DOHH2 (cell line): ENCODE results near the gene LGI2.

Experiments used
- H3F3A ChIP-seq: fragments of 200-600 bp; sonication (generic), shearing (Covaris generic); 2 replicates; pipeline ENCODE4 v1.6.0; 2016; ENCODE audit warnings: antibody characterized with exemption, mild to moderate bottlenecking; ENCODE audit not compliant: control insufficient read depth, insufficient read depth
- H3K27ac ChIP-seq: fragments of 200-600 bp; sonication (generic); 2 replicates; pipeline ENCODE4 v1.5.1; 2014; ENCODE audit warnings: low read depth, mild to moderate bottlenecking, low read length, moderate library complexity
- H3K27me3 ChIP-seq: fragments of 200-600 bp; sonication (generic); 2 replicates; pipeline ENCODE4 v1.6.1; 2014; ENCODE audit warnings: mild to moderate bottlenecking, low read length, mixed read lengths; ENCODE audit not compliant: control insufficient read depth
- H3K36me3 ChIP-seq: fragments of 200-600 bp; sonication (generic); 2 replicates; pipeline ENCODE4 v1.6.1; 2014; ENCODE audit warnings: mild to moderate bottlenecking, low read length, moderate library complexity, mixed read lengths; ENCODE audit not compliant: control insufficient read depth
- H3K4me1 ChIP-seq: fragments of 200-600 bp; sonication (generic); 2 replicates; pipeline ENCODE4 v1.6.1; 2014; ENCODE audit warnings: mild to moderate bottlenecking, low read length, mixed read lengths; ENCODE audit not compliant: control insufficient read depth
- H3K4me2 ChIP-seq: fragments of 200-600 bp; sonication (generic); 2 replicates; pipeline ENCODE4 v1.6.0; 2014; ENCODE audit warnings: mild to moderate bottlenecking, low read length, moderate library complexity
- H3K4me3 ChIP-seq: fragments of 200-600 bp; sonication (generic); 2 replicates; pipeline ENCODE4 v1.5.1; 2014; ENCODE audit warnings: mild to moderate bottlenecking, low read length, mixed read lengths
- H3K79me2 ChIP-seq: fragments of 200-600 bp; sonication (generic); 2 replicates; pipeline ENCODE4 v1.6.1; 2014; ENCODE audit warnings: mild to moderate bottlenecking, low read length, mixed read lengths; ENCODE audit not compliant: control insufficient read depth
- H3K9me2 ChIP-seq: fragments of 200-600 bp; sonication (generic); replicated peaks from 2 replicates; pipeline ENCODE4 v1.6.1; 2014; ENCODE audit warnings: mild to moderate bottlenecking, low read length, mixed read lengths; ENCODE audit not compliant: control insufficient read depth
- H3K9me3 ChIP-seq: fragments of 200-600 bp; sonication (generic); 2 replicates; pipeline ENCODE4 v1.6.1; 2014; ENCODE audit warnings: antibody characterized with exemption, low read length, mixed read lengths; ENCODE audit not compliant: control insufficient read depth, insufficient read depth
- H4K20me1 ChIP-seq: fragments of 200-600 bp; sonication (generic); 2 replicates; pipeline ENCODE4 v1.6.0; 2014; ENCODE audit warnings: low read depth, mild to moderate bottlenecking, antibody characterized with exemption, low read length, moderate library complexity; ENCODE audit not compliant: control insufficient read depth, insufficient read depth
- CTCF ChIP-seq: fragments of 200-600 bp; sonication (generic); IDR thresholded peaks from one replicate; pipeline ENCODE4 v1.5.1; 2014; ENCODE audit warnings: antibody characterized with exemption, mild to moderate bottlenecking, low read depth, low read length; ENCODE audit not compliant: poor library complexity, severe bottlenecking
- EZH2phosphoT487 ChIP-seq: fragments of 200-600 bp; sonication (generic); IDR thresholded peaks from 2 replicates; pipeline ENCODE4 v1.6.1; 2017; ENCODE audit warnings: borderline replicate concordance, mild to moderate bottlenecking, antibody characterized with exemption, low read length, moderate library complexity, mixed read lengths

LGI2 gene

GRCh38 chr4:24984602-24985532, 45.9 kb downstream of the LGI2 start:
- no peak for TF ChIP-seq EZH2phosphoT487
- no peak for TF ChIP-seq CTCF
- Histone ChIP-seq H3K79me2 (no peaks in the 10 kb centered on the region), H3K9me2 (no peaks in the 10 kb centered on the region; the same call in 1 of the 2 replicates), H3K27me3 (no peaks in the 10 kb centered on the region), H3F3A (no peaks in the 10 kb centered on the region), H3K27ac (no peak overlapping the region), H3K36me3 (no peaks in the 10 kb centered on the region), H3K4me3 (no peak overlapping the region), H4K20me1 (no peaks in the 10 kb centered on the region), H3K4me2 (no peak overlapping the region), H3K9me3 (no peaks in the 10 kb centered on the region), H3K4me1 (no peaks in the 10 kb centered on the region)

DNA sequence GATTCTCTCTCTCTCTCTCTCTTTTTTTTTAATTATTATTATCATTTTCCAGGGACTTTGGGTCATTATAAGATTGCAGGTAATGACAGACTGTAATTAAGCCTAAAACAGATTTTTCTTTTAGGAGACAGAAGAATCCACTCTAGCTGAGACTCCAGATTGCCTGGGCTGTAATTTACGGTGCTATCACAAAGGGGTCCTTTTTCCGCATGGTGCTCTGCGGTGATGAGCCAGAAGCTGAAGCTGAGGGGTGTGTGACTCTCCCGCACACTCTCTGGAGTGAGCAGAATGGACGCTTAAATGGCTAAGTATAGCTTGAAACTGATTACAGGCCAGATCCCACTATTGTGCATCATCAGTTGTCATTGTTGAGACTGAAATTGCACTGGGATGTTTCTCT, 50.0 kb downstream of the LGI2 start:
- no peak overlapping the region for H3K4me2 ChIP-seq

GRCh38 chr4:24980064-24980690, 50.6 kb downstream of the LGI2 start:
- Histone ChIP-seq H3K27me3 (no peaks in the 10 kb centered on the region; the same call in 1 of the 2 replicates), H3K79me2 (no peaks in the 10 kb centered on the region), H3K9me2 (no peaks in the 10 kb centered on the region), H3K4me3 (no peak overlapping the region), H3K9me3 (no peaks in the 10 kb centered on the region), H3F3A (no peaks in the 10 kb centered on the region), H3K36me3 (no peaks in the 10 kb centered on the region), H3K4me2 (no peak overlapping the region), H4K20me1 (no peaks in the 10 kb centered on the region), H3K4me1 (no peaks in the 10 kb centered on the region), H3K27ac (no peak overlapping the region)
- TF ChIP-seq CTCF (peak; percentile 90), EZH2phosphoT487 (no peak)

More for the DNA sequence above, 50.0 kb downstream of the LGI2 start:
- H3K4me1 ChIP-seq: no peaks in the 10 kb centered on the region
- H3K27ac ChIP-seq: no peak overlapping the region
- no peaks in the 10 kb centered on the region for H3K9me2 ChIP-seq
- TF ChIP-seq EZH2phosphoT487 (no peak), CTCF (no peak)
- H3K4me3 ChIP-seq: no peak overlapping the region
- H3K9me3 ChIP-seq: no peaks in the 10 kb centered on the region
- H3F3A ChIP-seq: no peaks in the 10 kb centered on the region
- H3K27me3 ChIP-seq: no peaks in the 10 kb centered on the region; the same call in 1 of the 2 replicates
- no peaks in the 10 kb centered on the region for H4K20me1 ChIP-seq
- no peaks in the 10 kb centered on the region for H3K79me2 ChIP-seq
- no peaks in the 10 kb centered on the region for H3K36me3 ChIP-seq
